GM19467 (cell line): Measurements from ENCODE around the gene MTREX.

Experiments
- ATAC-seq: cut with Tn5 transposase; IDR thresholded peaks from one replicate; pipeline ENCODE4 v1.9.1; 2021; ENCODE audit warnings: mild to moderate bottlenecking, moderate library complexity; ENCODE audit not compliant: unreplicated experiment

Gene MTREX

GRCh38 chr5:55418994-55419968, 111.5 kb downstream of the MTREX start:
- ATAC-seq = no peak

- no peak for ATAC-seq
Observed at GRCh38 chr5:55421074-55421529, 113.3 kb downstream of the MTREX start.

GRCh38 chr5:55426455-55426854, 118.7 kb downstream of the MTREX start:
- ATAC-seq = no peak

GRCh38 chr5:55427157-55427556, 119.4 kb downstream of the MTREX start:
- no peak for ATAC-seq

- ATAC-seq = no peak
Observed at GRCh38 chr5:55429221-55429612, 121.4 kb downstream of the MTREX start.

GRCh38 chr5:55429613-55430253, 121.9 kb downstream of the MTREX start:
- no peak for ATAC-seq

- no peak for ATAC-seq
Observed at GRCh38 chr5:55432549-55432948, 124.8 kb downstream of the MTREX start.

- no peak for ATAC-seq
Observed at GRCh38 chr5:55437452-55437851, 129.7 kb downstream of the MTREX start.

- no peak for ATAC-seq
Observed at GRCh38 chr5:55437859-55438206, 130.0 kb downstream of the MTREX start.

- ATAC-seq = no peak
Observed at GRCh38 chr5:55438998-55439397, 131.2 kb downstream of the MTREX start.

- ATAC-seq = no peak
Observed at GRCh38 chr5:55440188-55440646, 132.4 kb downstream of the MTREX start.

- ATAC-seq = no peak
Observed at GRCh38 chr5:55441107-55441771, 133.4 kb downstream of the MTREX start.

GRCh38 chr5:55441954-55442353, 134.2 kb downstream of the MTREX start:
- no peak for ATAC-seq

- no peak for ATAC-seq
Observed at GRCh38 chr5:55445791-55446190, 138.0 kb downstream of the MTREX start.

GRCh38 chr5:55446640-55447351, 139.0 kb downstream of the MTREX start:
- no peak for ATAC-seq

GRCh38 chr5:55450050-55450765, 142.4 kb downstream of the MTREX start:
- no peak for ATAC-seq

GRCh38 chr5:55451976-55452375, 144.2 kb downstream of the MTREX start:
- no peak for ATAC-seq

GRCh38 chr5:55453211-55453610, 145.4 kb downstream of the MTREX start:
- no peak for ATAC-seq

- ATAC-seq = no peak
Observed at GRCh38 chr5:55454282-55454681, 146.5 kb downstream of the MTREX start.

GRCh38 chr5:55456216-55456895, 148.6 kb downstream of the MTREX start:
- no peak for ATAC-seq
